H1 (cell line): Measurements from ENCODE around the gene STXBP4. TPM values are rescaled to one million over a fixed set of nuclear protein-coding genes. Genes with fewer than 3 reads are reported as not detected.

Experiments used
- CTCF ChIA-PET: fragments of 300-600 bp; sonication (Branson Sonifier 250); formaldehyde crosslinking; loops from one replicate; lab custom pipeline; 2021; ENCODE audit not compliant: partially characterized antibody; lab: Charles Lee
- POLR2A ChIA-PET: fragments of 300-600 bp; sonication (Branson Sonifier 250); formaldehyde crosslinking; loops from one replicate; lab custom pipeline; 2021; ENCODE audit warnings: inconsistent platforms; ENCODE audit not compliant: partially characterized antibody; lab: Charles Lee
- DNase-seq, 2 experiments: peaks; one replicate each; pipeline versions ENCODE4 v3.0.0 to v3.0.0-alpha.2; 2010 to 2022; ENCODE audit warnings: low spot score in 2 of 2, low read depth in 1 of 2, mixed read lengths in 1 of 2
- FAIRE-seq: peaks from 2 replicates; lab custom pipeline; 2011; peaks lifted over from hg19 to GRCh38; lab: Jason Lieb, UNC
- H2AFZ ChIP-seq: 2 replicates; pipeline ENCODE4 v1.8.1; 2012; ENCODE audit warnings: low read length, inconsistent platforms
- H2AK5ac ChIP-seq: 2 replicates; pipeline ENCODE4 v1.6.1; 2013; ENCODE audit warnings: low read depth, low read length
- H2BK120ac ChIP-seq: replicated peaks from 2 replicates; pipeline ENCODE3; 2013; ENCODE audit warnings: low read depth, low read length, inconsistent platforms
- H2BK12ac ChIP-seq: 2 replicates; pipeline ENCODE4 v1.6.1; 2013; ENCODE audit warnings: low read depth, low read length
- H2BK15ac ChIP-seq: 2 replicates; pipeline ENCODE4 v1.6.1; 2013; ENCODE audit warnings: low read length
- H2BK20ac ChIP-seq: 2 replicates; pipeline ENCODE4 v1.6.1; 2013; ENCODE audit warnings: low read length
- H2BK5ac ChIP-seq: 2 replicates; pipeline ENCODE4 v1.6.1; 2013; ENCODE audit warnings: low read depth, low read length
- H3K14ac ChIP-seq: 2 replicates; pipeline ENCODE4 v1.6.1; 2013; ENCODE audit warnings: inconsistent platforms; ENCODE audit not compliant: insufficient read length
- H3K18ac ChIP-seq: 2 replicates; pipeline ENCODE4 v1.6.1; 2013; ENCODE audit warnings: low read length; ENCODE audit errors: extremely low read depth
- H3K23ac ChIP-seq: 2 replicates; pipeline ENCODE4 v1.6.1; 2013; ENCODE audit warnings: inconsistent platforms; ENCODE audit not compliant: insufficient read length
- H3K23me2 ChIP-seq: 2 replicates; pipeline ENCODE4 v1.6.1; 2013; ENCODE audit warnings: low read depth, low read length
- H3K27ac ChIP-seq: 2 replicates; pipeline ENCODE4 v1.6.1; 2011; ENCODE audit warnings: low read depth, low read length, inconsistent platforms
- H3K27me3 ChIP-seq, 4 experiments: replicated peaks in 1 of 4; 1 replicate in 1 of 4; 2 replicates in 3 of 4; pipeline versions ENCODE4 v1.6.1 to v1.8.1; 2011 to 2013; ENCODE audit warnings: low read length in 3 of 4, mild to moderate bottlenecking in 3 of 4, inconsistent platforms in 2 of 4, mixed read lengths in 2 of 4, moderate library complexity in 1 of 4; ENCODE audit not compliant: control insufficient read depth in 3 of 4, insufficient read depth in 3 of 4; ENCODE audit errors: extremely low read depth in 1 of 4
- H3K36me3 ChIP-seq, 4 experiments: 2 replicates each; pipeline versions ENCODE4 v1.6.1 to v1.8.1; 2011 to 2013; ENCODE audit warnings: mild to moderate bottlenecking in 4 of 4, low read length in 3 of 4, moderate library complexity in 2 of 4, control low read depth in 1 of 4, inconsistent platforms in 1 of 4; ENCODE audit not compliant: insufficient read depth in 4 of 4, control insufficient read depth in 2 of 4
- H3K4ac ChIP-seq: replicated peaks from 2 replicates; pipeline ENCODE3; 2013; ENCODE audit warnings: low read length, low read depth, mixed read lengths, inconsistent platforms; ENCODE audit not compliant: insufficient read length
- H3K4me1 ChIP-seq, 4 experiments: replicated peaks in 1 of 4; 1 replicate in 1 of 4; 2 replicates in 3 of 4; pipeline versions ENCODE4 v1.6.1 to v1.8.1; 2011 to 2013; ENCODE audit warnings: low read length in 3 of 4, inconsistent platforms in 2 of 4, mixed read lengths in 1 of 4; ENCODE audit not compliant: insufficient read depth in 4 of 4, control insufficient read depth in 3 of 4
- H3K4me2 ChIP-seq, 2 experiments: 2 replicates each; pipeline versions ENCODE4 v1.6.1 to v1.8.1; 2011 to 2013; ENCODE audit warnings: low read depth in 2 of 2, low read length in 2 of 2, control low read depth in 1 of 2, inconsistent platforms in 1 of 2, mild to moderate bottlenecking in 1 of 2; ENCODE audit not compliant: insufficient read depth in 1 of 2
- H3K4me3 ChIP-seq, 4 experiments: fragments of 200-600, 300-600 bp in 1 of 4; sonication (generic), shearing (Covaris generic), sonication (Bioruptor Twin) in 1 of 4; 2 replicates each; pipeline versions ENCODE4 v1.5.1 to v1.8.1; 2011 to 2016; ENCODE audit warnings: low read length in 4 of 4, low read depth in 3 of 4, control low read depth in 2 of 4, inconsistent platforms in 2 of 4, mild to moderate bottlenecking in 2 of 4, mixed read lengths in 1 of 4, moderate library complexity in 1 of 4; ENCODE audit not compliant: insufficient read depth in 2 of 4; ENCODE audit errors: extremely low read depth in 1 of 4
- H3K56ac ChIP-seq: replicated peaks from 2 replicates; pipeline ENCODE3; 2013; ENCODE audit warnings: low read depth, mild to moderate bottlenecking, mixed read lengths, low read length, inconsistent platforms; ENCODE audit not compliant: insufficient read length
- H3K79me1 ChIP-seq: 2 replicates; pipeline ENCODE4 v1.6.1; 2013; ENCODE audit warnings: low read depth, low read length, control low read depth
- H3K79me2 ChIP-seq, 2 experiments: 2 replicates each; pipeline versions ENCODE4 v1.6.1 to v1.8.1; 2012 to 2013; ENCODE audit warnings: low read length in 2 of 2, mild to moderate bottlenecking in 2 of 2, inconsistent platforms in 1 of 2; ENCODE audit not compliant: insufficient read depth in 2 of 2, control insufficient read depth in 1 of 2
- H3K9ac ChIP-seq, 4 experiments: replicated peaks in 1 of 4; 1 replicate in 1 of 4; 2 replicates in 3 of 4; pipeline versions ENCODE4 v1.6.1 to v1.8.1; 2011 to 2013; ENCODE audit warnings: low read depth in 3 of 4, low read length in 3 of 4, control low read depth in 2 of 4, mild to moderate bottlenecking in 2 of 4, moderate library complexity in 2 of 4, inconsistent platforms in 1 of 4; ENCODE audit errors: extremely low read depth in 1 of 4
- H3K9me3 ChIP-seq, 2 experiments: 2 replicates each; pipeline versions ENCODE4 v1.6.1 to v1.8.1; 2012 to 2013; ENCODE audit warnings: mild to moderate bottlenecking in 2 of 2, moderate library complexity in 2 of 2, control low read depth in 1 of 2, inconsistent platforms in 1 of 2, low read depth in 1 of 2, low read length in 1 of 2, mixed read lengths in 1 of 2; ENCODE audit not compliant: insufficient read depth in 2 of 2
- H4K20me1 ChIP-seq, 2 experiments: replicated peaks in 1 of 2; 2 replicates each; pipeline versions ENCODE3 to v1.8.1; 2011 to 2013; ENCODE audit warnings: inconsistent platforms in 2 of 2, low read length in 2 of 2, mild to moderate bottlenecking in 1 of 2; ENCODE audit not compliant: insufficient read depth in 2 of 2, control insufficient read depth in 1 of 2
- H4K5ac ChIP-seq: 2 replicates; pipeline ENCODE4 v1.6.1; 2013; ENCODE audit warnings: low read length, low read depth, mixed read lengths, inconsistent platforms; ENCODE audit not compliant: insufficient read length
- H4K8ac ChIP-seq: 2 replicates; pipeline ENCODE4 v1.8.0; 2013; ENCODE audit warnings: mild to moderate bottlenecking, moderate library complexity, low read length, inconsistent platforms; ENCODE audit not compliant: insufficient read depth; ENCODE audit errors: extremely low read depth
- H4K91ac ChIP-seq: replicated peaks from 2 replicates; pipeline ENCODE3; 2013; ENCODE audit warnings: low read length, mixed read lengths, inconsistent platforms; ENCODE audit not compliant: insufficient read length
- BCL11A ChIP-seq, 2 experiments: IDR thresholded peaks; one replicate each; pipeline ENCODE4 v1.6.1; 2011; ENCODE audit warnings: low read depth in 2 of 2, low read length in 2 of 2, mild to moderate bottlenecking in 2 of 2
- CEBPB ChIP-seq: IDR thresholded peaks from 2 replicates; pipeline ENCODE4 v1.6.1; 2012; ENCODE audit warnings: low read depth, low read length
- MAFK ChIP-seq: IDR thresholded peaks from 2 replicates; pipeline ENCODE4 v1.6.1; 2012; ENCODE audit warnings: low read depth, mild to moderate bottlenecking, improper control_type of control experiment, low read length
- NANOG ChIP-seq: IDR thresholded peaks from 2 replicates; pipeline ENCODE4 v1.6.1; 2011; ENCODE audit warnings: low read length, low read depth, mild to moderate bottlenecking, inconsistent platforms; ENCODE audit not compliant: insufficient read depth, poor library complexity, severe bottlenecking
- POLR2A ChIP-seq, 2 experiments: IDR thresholded peaks; 1 replicate in 1 of 2; 2 replicates in 1 of 2; pipeline ENCODE4 v1.6.1; 2011; ENCODE audit warnings: low read depth in 2 of 2, low read length in 2 of 2, mild to moderate bottlenecking in 2 of 2; ENCODE audit errors: control extremely low read depth in 1 of 2
- RAD21 ChIP-seq, 2 experiments: IDR thresholded peaks in 1 of 2; conservative IDR thresholded peaks in 1 of 2; 2 replicates each; pipeline ENCODE4 v1.6.1; 2011; ENCODE audit warnings: low read depth in 2 of 2, low read length in 2 of 2, improper control_type of control experiment in 1 of 2, inconsistent platforms in 1 of 2, mild to moderate bottlenecking in 1 of 2, moderate library complexity in 1 of 2
- RBBP5 ChIP-seq: IDR thresholded peaks from 2 replicates; pipeline ENCODE4 v1.7.1; 2012; ENCODE audit warnings: low read depth, mild to moderate bottlenecking, inconsistent platforms, low read length, moderate library complexity, borderline replicate concordance
- RXRA ChIP-seq: IDR thresholded peaks from 2 replicates; pipeline ENCODE4 v1.6.1; 2011; ENCODE audit warnings: low read depth, mild to moderate bottlenecking, low read length, moderate library complexity; ENCODE audit not compliant: insufficient read depth
- SIX5 ChIP-seq: IDR thresholded peaks from 2 replicates; pipeline ENCODE4 v1.6.1; 2011; ENCODE audit warnings: mild to moderate bottlenecking, low read depth, low read length
- SP2 ChIP-seq: IDR thresholded peaks from 2 replicates; pipeline ENCODE4 v1.6.1; 2012; ENCODE audit warnings: mild to moderate bottlenecking, low read length, inconsistent platforms
- SRF ChIP-seq: IDR thresholded peaks from 2 replicates; pipeline ENCODE4 v1.6.1; 2011; ENCODE audit warnings: mild to moderate bottlenecking, low read depth, low read length, moderate library complexity
- TEAD4 ChIP-seq: IDR thresholded peaks from 2 replicates; pipeline ENCODE4 v1.6.1; 2012; ENCODE audit warnings: low read depth, low read length, inconsistent platforms, mixed read lengths
- WGBS, 2 experiments: shearing (Covaris generic) in 1 of 2; methylation state at CpG; one replicate each; pipeline versions ENCODE4 v1.1.6 to v1.1.7; 2013 to 2015; ENCODE audit warnings: low lambda C conversion rate in 2 of 2, mixed read lengths in 2 of 2, inconsistent platforms in 1 of 2, low coverage in 1 of 2, missing lambda C conversion rate in 1 of 2; ENCODE audit not compliant: insufficient replicate concordance in 2 of 2, insufficient coverage in 1 of 2, insufficient read length in 1 of 2; ENCODE audit errors: extremely low coverage in 1 of 2, missing lambda C conversion rate in 1 of 2; 5-methylcytosine and 5-hydroxymethylcytosine counted together
- polyA plus RNA-seq, 7 experiments: library from polyadenylated mRNA; depleted of rRNA in 3 of 7; stranded (reverse) in 5 of 7; unstranded in 2 of 7; fragments of >200 nt in 5 of 7; fragments of 200-250 nt in 2 of 7; gene quantifications; 1 replicate in 5 of 7; 2 replicates in 1 of 7; 4 replicates in 1 of 7; pipeline versions ENCODE4 v1.2.1 to v1.2.3, GENCODE V29; 2011 to 2013; ENCODE audit warnings: missing spikeins in 2 of 7, mixed read lengths in 2 of 7
- total RNA-seq: library from RNA; stranded (reverse); fragmentation: NEBNext Ultra II Directional; extraction: Animal tissue kit (Norgen Biotek cat#: 25700); gene quantifications from 2 replicates; pipeline ENCODE4 v1.2.1, GENCODE V29; 2021
- TF ChIP-seq, protein P1 (sequence below): IDR thresholded peaks from 2 replicates; pipeline ENCODE4 v1.6.1; 2012; ENCODE audit warnings: inconsistent platforms

Gene STXBP4
- total and polyA plus RNA-seq, 2 of the 8 experiments (the other 6 are each of a cell fraction or from before 2014, with no cell fraction given), result 3.2 to 18.5 TPM

- POLR2A ChIA-PET, result no interaction called here
- Histone ChIP-seq H3K4me2 (no peak overlapping the region), H2BK120ac (no peak overlapping the region), H3K18ac (no peak overlapping the region), H3K4me1 (no peaks in the 10 kb centered on the region), H2BK12ac (no peak overlapping the region), H4K91ac (no peak overlapping the region), H2BK20ac (no peak overlapping the region), H3K56ac (no peak overlapping the region), H3K27me3 (no peaks in the 10 kb centered on the region), H2AFZ (no peak overlapping the region), H3K9ac (no peak overlapping the region), H3K27ac (no peak overlapping the region), H4K5ac (no peak overlapping the region), H3K4me3 (no peak overlapping the region), H3K9me3 (no peaks in the 10 kb centered on the region), H3K79me2 (no peaks in the 10 kb centered on the region), H3K14ac (no peak overlapping the region), H2BK15ac (no peak overlapping the region), H3K23me2 (no peaks in the 10 kb centered on the region), H4K20me1 (no peaks in the 10 kb centered on the region), H3K79me1 (no peaks in the 10 kb centered on the region), H2BK5ac (no peak overlapping the region), H3K23ac (no peak overlapping the region), H3K36me3 (no peaks in the 10 kb centered on the region), H2AK5ac (no peak overlapping the region), H4K8ac (no peak overlapping the region), H3K4ac (no peak overlapping the region)
- WGBS, 2 experiments, result 97% methylated on average over 2 of the region's 2 CpGs; no CpG with 5 or more reads in 1 of the 2 experiments
- DNase-seq (no peak), FAIRE-seq (no peak)
- CTCF ChIA-PET, result interaction anchor here (1.0 to 1.4 kb wide), 2 partner anchors 11 to 24 kb away, joined by 3 read pairs; no protein-coding TSS in a partner anchor
- TF ChIP-seq SRF (no peak), RXRA (no peak), SP2 (no peak), TEAD4 (no peak), POLR2A (IDR thresholded peaks at IDR 0.05; ENCODE audit: control extremely low read depth in 1 of 2, low read depth in 2 of 2, low read length in 2 of 2) (no peak), NANOG (no peak), SIX5 (no peak), MAFK (no peak), RBBP5 (no peak), BCL11A (IDR thresholded peaks at IDR 0.05; ENCODE audit: low read depth in 2 of 2, low read length in 2 of 2) (no peak), RAD21 (IDR thresholded peaks at IDR 0.05 in 1 of 2, conservative IDR thresholded peaks at IDR 0.05 in 1 of 2; ENCODE audit: low read depth in 2 of 2, low read length in 2 of 2) (no peak), CEBPB (no peak)
- TF ChIP-seq, protein P1, sequence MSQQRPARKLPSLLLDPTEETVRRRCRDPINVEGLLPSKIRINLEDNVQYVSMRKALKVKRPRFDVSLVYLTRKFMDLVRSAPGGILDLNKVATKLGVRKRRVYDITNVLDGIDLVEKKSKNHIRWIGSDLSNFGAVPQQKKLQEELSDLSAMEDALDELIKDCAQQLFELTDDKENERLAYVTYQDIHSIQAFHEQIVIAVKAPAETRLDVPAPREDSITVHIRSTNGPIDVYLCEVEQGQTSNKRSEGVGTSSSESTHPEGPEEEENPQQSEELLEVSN, result no peak
Measured at GRCh38 chr17:55167024-55167725, 198.6 kb downstream of the STXBP4 start.
